ENCODE results near the gene ADAMTS3. TPM values are rescaled to one million over a fixed set of nuclear protein-coding genes. Genes with fewer than 3 reads are reported as not detected.
A peak's percentile ranks its signal among the peaks of the same experiment; 100 is the strongest.
"Not testable (repeated sequence)": the region's sequence is repeated elsewhere in the genome, so short reads cannot be mapped to it uniquely, and the experiment has no call there.

Gene ADAMTS3
- total RNA-seq, 1 donor from 2014 or later, result 0.75 TPM

- DNase-seq (ENCODE audit: low spot score), result no peak
- intact Hi-C loops (cut with DNase I), result no loop called here
These were observed 13.6 kb downstream of the ADAMTS3 start for GRCh38 chr4:72555377-72555831.

- no peak for DNase-seq (ENCODE audit: low spot score)
- intact Hi-C loops (cut with DNase I), result no loop called here
These were observed 15.3 kb downstream of the ADAMTS3 start for GRCh38 chr4:72553540-72554337.

- no peak for DNase-seq (ENCODE audit: low spot score)
- intact Hi-C loops (cut with DNase I), result no loop called here
These were observed 16.6 kb downstream of the ADAMTS3 start for GRCh38 chr4:72552447-72552846.

- DNase-seq (ENCODE audit: low spot score), result no peak
- intact Hi-C loops (cut with DNase I), result no loop called here
These were observed 22.6 kb downstream of the ADAMTS3 start for GRCh38 chr4:72546456-72546855.

GRCh38 chr4:72540694-72541093 lies 28.3 kb downstream of the ADAMTS3 start:
- DNase-seq (ENCODE audit: low spot score); intact Hi-C loops (cut with DNase I): not testable (repeated sequence)

GRCh38 chr4:72538006-72538405 lies 31.0 kb downstream of the ADAMTS3 start:
- intact Hi-C loops (cut with DNase I), result no loop called here
- no peak for DNase-seq (ENCODE audit: low spot score)

GRCh38 chr4:72536443-72536842 lies 32.6 kb downstream of the ADAMTS3 start:
- intact Hi-C loops (cut with DNase I), result no loop called here
- no peak for DNase-seq (ENCODE audit: low spot score)

GRCh38 chr4:72531768-72532290 lies 37.2 kb downstream of the ADAMTS3 start:
- intact Hi-C loops (cut with DNase I), result no loop called here
- DNase-seq (ENCODE audit: low spot score), result no peak

GRCh38 chr4:72531322-72531721 lies 37.7 kb downstream of the ADAMTS3 start:
- intact Hi-C loops (cut with DNase I), result no loop called here

GRCh38 chr4:72529148-72529822 lies 39.7 kb downstream of the ADAMTS3 start:
- no peak for DNase-seq (ENCODE audit: low spot score)
- intact Hi-C loops (cut with DNase I), result loop anchor here (5.0 kb wide), 1 partner anchor 38 kb away; the partner anchor contains the start of gene ADAMTS3

More at GRCh38 chr4:72531322-72531721, 37.7 kb downstream of the ADAMTS3 start:
- DNase-seq (ENCODE audit: low spot score), result no peak

- intact Hi-C loops (cut with DNase I), result loop anchor here (5.0 kb wide), 1 partner anchor 40 kb away; the partner anchor contains the start of gene ADAMTS3
- no peak for DNase-seq (ENCODE audit: low spot score)
These were observed 41.9 kb downstream of the ADAMTS3 start for GRCh38 chr4:72527038-72527646.

- intact Hi-C loops (cut with DNase I), result loop anchor here (5.0 kb wide), 1 partner anchor 41 kb away; the partner anchor contains the start of gene ADAMTS3
- DNase-seq (ENCODE audit: low spot score), result peak; percentile 87
These were observed 43.1 kb downstream of the ADAMTS3 start for GRCh38 chr4:72525938-72526337.

- DNase-seq (ENCODE audit: low spot score), result no peak
- intact Hi-C loops (cut with DNase I), result no loop called here
These were observed 46.6 kb downstream of the ADAMTS3 start for GRCh38 chr4:72522440-72522839.

- intact Hi-C loops (cut with DNase I), result no loop called here
- no peak for DNase-seq (ENCODE audit: low spot score)
These were observed 55.8 kb downstream of the ADAMTS3 start for GRCh38 chr4:72513227-72513626.

GRCh38 chr4:72507860-72508419 lies 61.1 kb downstream of the ADAMTS3 start:
- DNase-seq (ENCODE audit: low spot score), result no peak
- intact Hi-C loops (cut with DNase I), result loop anchor here (10.0 kb wide), 2 partner anchors 197 to 377 kb away; no protein-coding TSS in a partner anchor

GRCh38 chr4:72507167-72507566 lies 61.9 kb downstream of the ADAMTS3 start:
- no peak for DNase-seq (ENCODE audit: low spot score)
- intact Hi-C loops (cut with DNase I), result loop anchor here (10.0 kb wide), 2 partner anchors 198 to 378 kb away; no protein-coding TSS in a partner anchor

- intact Hi-C loops (cut with DNase I), result loop anchor here (2.0 to 10.0 kb wide), 3 partner anchors 199 to 513 kb away; no protein-coding TSS in a partner anchor
- no peak for DNase-seq (ENCODE audit: low spot score)
These were observed 63.7 kb downstream of the ADAMTS3 start for GRCh38 chr4:72505314-72505744.

GRCh38 chr4:72500214-72500613 lies 68.8 kb downstream of the ADAMTS3 start:
- intact Hi-C loops (cut with DNase I), result loop anchor here (10.0 kb wide), 2 partner anchors 205 to 385 kb away; no protein-coding TSS in a partner anchor
- no peak for DNase-seq (ENCODE audit: low spot score)

GRCh38 chr4:72496119-72496518 lies 72.9 kb downstream of the ADAMTS3 start:
- intact Hi-C loops (cut with DNase I), result no loop called here
- DNase-seq (ENCODE audit: low spot score), result no peak
